ENCODE measurements around the gene CRK. TPM values are rescaled to one million over a fixed set of nuclear protein-coding genes. Genes with fewer than 3 reads are reported as not detected.
A peak's percentile ranks its signal among the peaks of the same experiment; 100 is the strongest.

The CRK gene
- total and polyA plus RNA-seq, 7 experiments from 2014 or later = 16.9 to 29.0 (median 20.9) TPM

DNA sequence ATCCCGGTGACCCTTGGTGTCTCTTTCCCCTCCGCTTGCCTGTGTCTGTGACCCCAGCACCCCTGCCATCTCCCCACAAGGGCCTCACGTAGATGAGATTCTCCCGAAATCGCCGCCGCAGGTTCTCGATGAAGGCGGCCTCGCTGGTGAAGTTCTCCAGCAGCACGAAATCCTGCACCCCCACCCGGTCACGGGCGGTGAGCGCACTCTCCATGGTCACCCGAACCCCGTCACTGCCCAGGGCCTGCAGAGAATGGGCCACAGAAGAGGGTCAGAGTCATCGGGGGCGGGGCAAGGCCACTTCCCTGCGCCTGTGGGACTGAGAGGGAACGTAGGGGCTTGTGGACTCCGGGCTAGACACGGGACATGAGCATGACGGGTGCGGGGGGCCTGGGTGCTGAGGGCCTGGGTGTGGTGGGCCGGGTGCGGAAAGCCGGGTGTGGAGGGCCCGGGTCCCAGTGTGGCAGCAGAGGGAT, 28.1 kb upstream of the CRK start:
- Histone ChIP-seq H3K4me1 (ENCODE audit: control insufficient read depth in 2 of 2, insufficient read depth in 2 of 2, low read length in 2 of 2) (peaks cover 13 to 23% of the 10 kb centered on the region in 2 donors), H3K4me3 (ENCODE audit: low read length) (no peak overlapping the region), H3K36me3 (ENCODE audit: control insufficient read depth in 2 of 3, insufficient read depth in 3 of 3, low read length in 3 of 3) (peaks cover 0 to 5% (median 0%) of the 10 kb centered on the region in 3 experiments), H3K9me3 (ENCODE audit: control insufficient read depth in 2 of 3, low read length in 3 of 3) (no peaks in the 10 kb centered on the region), H3K27ac (ENCODE audit: low read depth, low read length) (no peak overlapping the region), H3K27me3 (ENCODE audit: control insufficient read depth in 2 of 2, insufficient read depth in 2 of 2, low read length in 2 of 2) (no peaks in the 10 kb centered on the region)
- DNase-seq = no peak
- POLR2A ChIA-PET = no interaction called here
- no peaks in the 10 kb centered on the region for H3K9me3 Mint-ChIP-seq
- peak overlapping the region in 8 of 10 donors; percentile 12 to 87 (median 78) for H3K4me3 Mint-ChIP-seq
- H3K4me1 Mint-ChIP-seq = peaks cover 0 to 29% (median 22%) of the 10 kb centered on the region in 7 donors
- no peak for ATAC-seq
- H3K36me3 Mint-ChIP-seq = peaks cover 0 to 12% (median 0%) of the 10 kb centered on the region in 5 donors
- H3K27me3 Mint-ChIP-seq = no peaks in the 10 kb centered on the region
- H3K27ac Mint-ChIP-seq = peak overlapping the region in 6 of 9 donors; percentile 42 to 88 (median 69)
- CTCF ChIA-PET = no interaction called here
- intact Hi-C loops (cut with micrococcal nuclease) = loop anchor here in 1 of 2 donors (10.0 kb wide), 1 partner anchor 161 kb away; the partner anchor contains the start of genes RILP and SCARF1

DNA sequence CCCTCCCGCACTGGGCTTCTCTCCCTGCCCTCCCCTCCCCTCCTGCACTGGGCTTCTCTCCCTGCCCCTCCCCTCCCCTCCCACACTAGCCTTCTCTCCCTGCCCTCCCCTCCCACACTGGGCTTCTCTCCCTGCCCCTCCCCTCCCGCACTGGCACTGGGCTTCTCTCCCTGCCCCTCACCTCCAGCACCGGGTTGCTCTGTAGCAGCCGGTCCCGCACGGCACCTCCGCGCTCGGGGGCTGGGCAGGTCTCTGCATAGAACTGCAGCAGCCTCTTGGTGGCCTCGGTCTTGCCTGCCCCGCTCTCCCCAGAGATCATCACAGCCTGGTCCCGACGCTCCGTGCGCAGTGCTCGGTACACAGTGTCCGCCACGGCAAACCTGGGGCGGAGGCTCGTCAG, 26.6 kb upstream of the CRK start:
- ATAC-seq = no peak
- POLR2A ChIA-PET = no interaction called here
- Histone ChIP-seq H3K36me3 (ENCODE audit: control insufficient read depth in 2 of 3, insufficient read depth in 3 of 3, low read length in 3 of 3) (peaks cover 0 to 13% (median 0%) of the 10 kb centered on the region in 3 experiments), H3K27ac (ENCODE audit: low read depth, low read length) (no peak overlapping the region), H3K4me1 (ENCODE audit: control insufficient read depth in 2 of 2, insufficient read depth in 2 of 2, low read length in 2 of 2) (peaks cover 13 to 16% of the 10 kb centered on the region in 2 donors), H3K9me3 (ENCODE audit: control insufficient read depth in 2 of 3, low read length in 3 of 3) (no peaks in the 10 kb centered on the region), H3K4me3 (ENCODE audit: low read length) (no peak overlapping the region), H3K27me3 (ENCODE audit: control insufficient read depth in 2 of 2, insufficient read depth in 2 of 2, low read length in 2 of 2) (no peaks in the 10 kb centered on the region)
- Mint-ChIP-seq H3K4me1 (peaks cover 0 to 19% (median 14%) of the 10 kb centered on the region in 7 donors), H3K4me3 (no peak overlapping the region), H3K27ac (peak overlapping the region in 2 of 9 donors; percentile 14 to 73), H3K36me3 (peaks cover 0 to 14% (median 0%) of the 10 kb centered on the region in 5 donors), H3K9me3 (no peaks in the 10 kb centered on the region), H3K27me3 (no peaks in the 10 kb centered on the region)
- CTCF ChIA-PET = no interaction called here
- intact Hi-C loops (cut with micrococcal nuclease) = loop anchor here in 1 of 2 donors (10.0 kb wide), 1 partner anchor 162 kb away; the partner anchor contains the start of genes RILP and SCARF1
- DNase-seq = no peak

DNA sequence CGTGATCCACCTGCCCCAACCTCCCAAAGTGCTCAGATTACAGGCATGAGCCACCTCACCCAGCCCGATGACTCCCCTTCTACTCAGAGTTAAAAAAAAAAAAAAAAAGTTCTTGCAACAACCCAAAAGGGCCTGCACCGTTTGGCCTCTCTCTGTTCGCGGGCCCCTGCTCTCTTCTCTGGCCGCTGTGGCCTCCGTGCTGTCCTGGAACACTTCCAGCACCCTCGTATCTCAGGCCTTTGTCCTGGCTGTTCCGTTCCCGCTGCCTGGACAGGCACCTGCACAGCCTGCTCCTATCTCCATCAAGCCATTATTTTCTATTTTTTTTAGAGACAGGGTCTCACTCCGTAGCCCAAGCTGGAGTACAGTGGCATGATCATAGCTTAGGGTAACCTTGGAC, 25.7 kb upstream of the CRK start:
- ChIA-PET POLR2A (no interaction called here), CTCF (no interaction called here)
- H3K27me3 ChIP-seq (ENCODE audit: control insufficient read depth in 2 of 2, insufficient read depth in 2 of 2, low read length in 2 of 2) = no peaks in the 10 kb centered on the region
- Mint-ChIP-seq H3K36me3 (peaks cover 0 to 14% (median 0%) of the 10 kb centered on the region in 5 donors), H3K27me3 (no peaks in the 10 kb centered on the region), H3K4me3 (peak overlapping the region in 1 of 10 donors; percentile 41), H3K4me1 (peaks cover 0 to 13% (median 9%) of the 10 kb centered on the region in 7 donors), H3K27ac (peak overlapping the region in 3 of 9 donors; percentile 33 to 77 (median 36)), H3K9me3 (no peaks in the 10 kb centered on the region)
- no peak overlapping the region for H3K27ac ChIP-seq (ENCODE audit: low read depth, low read length)
- intact Hi-C loops (cut with micrococcal nuclease) = loop anchor here in 1 of 2 donors (10.0 kb wide), 1 partner anchor 163 kb away; the partner anchor contains the start of genes RILP and SCARF1
- ATAC-seq (no peak), DNase-seq (no peak)
- H3K36me3 ChIP-seq (ENCODE audit: control insufficient read depth in 2 of 3, insufficient read depth in 3 of 3, low read length in 3 of 3) = peaks cover 0 to 19% (median 0%) of the 10 kb centered on the region in 3 experiments
- H3K9me3 ChIP-seq (ENCODE audit: control insufficient read depth in 2 of 3, low read length in 3 of 3) = no peaks in the 10 kb centered on the region
- H3K4me1 ChIP-seq (ENCODE audit: control insufficient read depth in 2 of 2, insufficient read depth in 2 of 2, low read length in 2 of 2) = peaks cover 5 to 8% of the 10 kb centered on the region in 2 donors
- no peak overlapping the region for H3K4me3 ChIP-seq (ENCODE audit: low read length)

DNA sequence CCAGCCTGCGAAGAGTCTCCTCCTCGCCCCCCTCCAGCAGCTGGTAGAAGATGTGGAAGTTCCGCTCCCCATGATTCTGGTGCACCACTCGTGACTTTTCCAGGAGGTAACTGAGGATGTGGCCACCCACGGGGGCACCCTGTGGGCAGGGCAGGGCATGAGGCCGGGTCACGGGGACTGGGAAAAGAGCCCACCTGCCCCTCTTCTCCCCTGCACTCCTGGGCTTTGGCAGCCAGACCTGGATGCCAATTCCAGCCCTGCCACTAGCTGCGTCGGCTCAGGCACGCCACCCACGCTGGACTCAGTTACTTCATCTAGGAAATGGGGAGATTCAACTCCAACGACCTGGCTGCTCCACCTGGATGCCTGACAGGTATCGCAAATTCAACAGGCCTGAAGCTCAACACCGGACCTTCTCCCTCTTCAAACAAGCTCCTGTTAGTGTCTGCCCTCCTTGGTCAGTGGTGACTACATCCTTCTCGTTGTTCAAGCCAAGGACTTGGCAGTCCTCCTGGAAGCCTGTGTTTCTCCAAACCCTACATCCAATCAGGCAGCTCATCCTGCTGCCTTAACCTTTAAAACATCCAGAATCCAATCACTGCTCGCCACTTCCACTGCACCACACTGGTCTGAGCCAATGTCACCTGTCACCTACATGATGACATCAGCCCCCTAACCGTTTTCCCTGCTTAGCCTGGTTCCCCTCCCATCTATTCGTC, 24.9 kb upstream of the CRK start:
- peaks cover 0 to 14% (median 0%) of the 10 kb centered on the region in 5 donors for H3K36me3 Mint-ChIP-seq
- no peak overlapping the region for H3K4me3 Mint-ChIP-seq
- intact Hi-C loops (cut with micrococcal nuclease) = loop anchor here in 1 of 2 donors (10.0 kb wide), 1 partner anchor 164 kb away; the partner anchor contains the start of genes RILP and SCARF1
- Histone ChIP-seq H3K27me3 (ENCODE audit: control insufficient read depth in 2 of 2, insufficient read depth in 2 of 2, low read length in 2 of 2) (no peaks in the 10 kb centered on the region), H3K36me3 (ENCODE audit: control insufficient read depth in 2 of 3, insufficient read depth in 3 of 3, low read length in 3 of 3) (peaks cover 0 to 19% (median 0%) of the 10 kb centered on the region in 3 experiments), H3K4me1 (ENCODE audit: control insufficient read depth in 2 of 2, insufficient read depth in 2 of 2, low read length in 2 of 2) (peaks cover 4 to 5% of the 10 kb centered on the region in 2 donors), H3K9me3 (ENCODE audit: control insufficient read depth in 2 of 3, low read length in 3 of 3) (no peaks in the 10 kb centered on the region), H3K4me3 (ENCODE audit: low read length) (no peak overlapping the region), H3K27ac (ENCODE audit: low read depth, low read length) (no peak overlapping the region)
- H3K27ac Mint-ChIP-seq = peak overlapping the region in 4 of 9 donors; percentile 22 to 67 (median 36)
- H3K9me3 Mint-ChIP-seq = no peaks in the 10 kb centered on the region
- no peaks in the 10 kb centered on the region for H3K27me3 Mint-ChIP-seq
- ChIA-PET CTCF (no interaction called here), POLR2A (interaction anchor here (0.6 kb wide), 1 partner anchor 18 kb away, joined by 3 read pairs; no protein-coding TSS in a partner anchor)
- peaks cover 0 to 11% (median 8%) of the 10 kb centered on the region in 7 donors for H3K4me1 Mint-ChIP-seq
- ATAC-seq (no peak), DNase-seq (no peak)

DNA sequence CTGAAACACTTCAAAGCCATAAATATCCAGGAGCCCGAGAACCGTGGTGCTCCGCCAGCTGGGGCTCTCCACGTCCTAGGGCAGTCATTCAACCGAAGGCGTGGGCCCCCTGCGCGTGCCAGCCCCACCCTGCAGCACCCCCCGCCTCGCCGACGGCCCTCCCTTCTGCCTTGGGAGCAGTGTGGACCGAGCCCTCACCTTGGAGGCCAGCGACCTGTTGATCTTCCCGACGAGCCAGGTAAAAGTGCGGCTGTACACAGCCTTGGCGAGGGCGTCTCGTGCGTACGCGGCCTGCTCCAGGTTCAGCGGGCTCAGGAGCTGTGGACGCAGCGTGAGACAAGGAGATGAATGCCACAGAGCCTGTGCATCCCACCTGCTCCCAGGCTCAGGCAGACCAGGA, 22.4 kb upstream of the CRK start:
- ChIA-PET CTCF (no interaction called here), POLR2A (interaction anchor here (0.9 kb wide), 1 partner anchor 98 kb away, joined by 3 read pairs; no protein-coding TSS in a partner anchor)
- Histone ChIP-seq H3K4me3 (ENCODE audit: low read length) (no peak overlapping the region), H3K4me1 (ENCODE audit: control insufficient read depth in 2 of 2, insufficient read depth in 2 of 2, low read length in 2 of 2) (peaks cover 0 to 2% of the 10 kb centered on the region in 2 donors), H3K36me3 (ENCODE audit: control insufficient read depth in 2 of 3, insufficient read depth in 3 of 3, low read length in 3 of 3) (peaks cover 0 to 19% (median 0%) of the 10 kb centered on the region in 3 experiments), H3K27ac (ENCODE audit: low read depth, low read length) (no peak overlapping the region), H3K9me3 (ENCODE audit: control insufficient read depth in 2 of 3, low read length in 3 of 3) (no peaks in the 10 kb centered on the region), H3K27me3 (ENCODE audit: control insufficient read depth in 2 of 2, insufficient read depth in 2 of 2, low read length in 2 of 2) (no peaks in the 10 kb centered on the region)
- ATAC-seq (no peak), DNase-seq (no peak)
- Mint-ChIP-seq H3K4me1 (peaks cover 7 to 8% (median 7%) of the 10 kb centered on the region in 7 donors), H3K27ac (no peak overlapping the region), H3K9me3 (no peaks in the 10 kb centered on the region), H3K27me3 (no peaks in the 10 kb centered on the region), H3K36me3 (peaks cover 0 to 13% (median 0%) of the 10 kb centered on the region in 5 donors), H3K4me3 (no peak overlapping the region)
- intact Hi-C loops (cut with micrococcal nuclease) = no loop called here

DNA sequence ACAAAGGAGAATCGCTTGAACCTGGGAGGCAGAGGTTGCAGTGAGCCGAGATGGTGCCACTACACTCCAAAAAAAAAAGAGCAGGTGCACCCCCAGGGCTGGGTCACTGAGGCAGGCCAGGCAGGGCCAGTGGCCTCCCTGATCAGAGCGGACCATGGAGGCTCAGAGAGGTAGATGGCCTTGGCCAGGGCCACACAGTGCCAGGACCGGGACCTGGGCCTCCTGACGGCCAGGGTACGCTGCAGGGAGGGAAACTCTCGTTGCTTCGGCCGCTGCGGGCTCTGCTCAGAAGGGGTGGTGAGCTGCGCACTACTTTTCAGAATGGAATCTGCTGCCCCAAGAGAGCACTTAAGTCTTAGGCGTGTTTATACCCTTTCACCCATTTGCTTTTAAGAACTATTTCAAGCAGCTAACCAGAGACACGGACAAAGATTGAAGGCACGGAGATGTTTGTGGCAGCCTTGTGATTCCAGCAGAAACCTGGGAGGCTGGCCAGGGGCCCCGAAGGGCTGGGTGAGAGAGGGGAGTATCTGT, 19.4 kb upstream of the CRK start:
- CTCF ChIA-PET = no interaction called here
- DNase-seq (no peak), ATAC-seq (no peak)
- Mint-ChIP-seq H3K4me3 (no peak overlapping the region), H3K4me1 (peaks cover 15 to 19% (median 18%) of the 10 kb centered on the region in 7 donors), H3K36me3 (peaks cover 0 to 12% (median 0%) of the 10 kb centered on the region in 5 donors), H3K9me3 (peaks cover 0 to 1% (median 0%) of the 10 kb centered on the region in 11 donors), H3K27ac (peak overlapping the region in 1 of 9 donors; percentile 16), H3K27me3 (no peaks in the 10 kb centered on the region)
- Histone ChIP-seq H3K4me1 (ENCODE audit: control insufficient read depth in 2 of 2, insufficient read depth in 2 of 2, low read length in 2 of 2) (peaks cover 0 to 7% of the 10 kb centered on the region in 2 donors), H3K9me3 (ENCODE audit: control insufficient read depth in 2 of 3, low read length in 3 of 3) (no peaks in the 10 kb centered on the region), H3K27me3 (ENCODE audit: control insufficient read depth in 2 of 2, insufficient read depth in 2 of 2, low read length in 2 of 2) (no peaks in the 10 kb centered on the region), H3K36me3 (ENCODE audit: control insufficient read depth in 2 of 3, insufficient read depth in 3 of 3, low read length in 3 of 3) (peaks cover 0 to 34% (median 0%) of the 10 kb centered on the region in 3 experiments), H3K4me3 (ENCODE audit: low read length) (no peak overlapping the region), H3K27ac (ENCODE audit: low read depth, low read length) (no peak overlapping the region)
- POLR2A ChIA-PET = no interaction called here
- intact Hi-C loops (cut with micrococcal nuclease) = no loop called here

Data from naive thymus-derived CD4-positive, alpha-beta T cell (primary cell).